ENCODE measurements around the gene MIF4GD. TPM values are rescaled to one million over a fixed set of nuclear protein-coding genes. Genes with fewer than 3 reads are reported as not detected.
"Not testable (repeated sequence)": the region's sequence is repeated elsewhere in the genome, so short reads cannot be mapped to it uniquely, and the experiment has no call there.

Gene MIF4GD
- polyA plus RNA-seq, 2 of the 4 experiments (the other 2 are of a cell fraction) = 23.9 to 61.0 TPM

DNA sequence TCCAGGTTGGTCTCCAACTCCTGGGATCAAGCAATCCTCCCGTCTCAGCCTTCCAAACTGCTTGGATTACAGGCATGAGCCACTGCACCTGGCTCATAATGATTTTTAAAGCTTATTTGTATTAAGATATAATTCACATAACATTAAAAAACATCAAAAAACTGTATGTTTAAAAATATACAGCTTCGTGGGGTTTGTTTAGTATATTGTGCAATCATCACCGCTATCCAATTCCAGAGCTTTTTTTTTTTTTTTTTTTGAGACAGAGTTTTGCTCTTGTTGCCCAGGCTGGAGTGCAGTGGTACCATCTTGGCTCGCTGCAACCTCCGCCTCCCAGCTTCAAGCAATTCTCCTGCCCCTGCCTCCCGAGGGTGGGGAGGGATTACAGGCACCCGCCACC, 29.2 kb upstream of the MIF4GD start:
- Histone ChIP-seq H3K4me2 (no peak overlapping the region), H3K4me3 (no peak overlapping the region), H3K27ac (no peak overlapping the region), H3K4me1 (no peaks in the 10 kb centered on the region), H3K9me3 (no peaks in the 10 kb centered on the region)
- FAIRE-seq (no peak), DNase-seq (ENCODE audit: low read depth in 1 of 2, low spot score in 1 of 2) (no peak), ATAC-seq (no peak)
- no peak for TF ChIP-seq MAX (IDR thresholded peaks at IDR 0.05)
- TF ChIP-seq MAZ (IDR thresholded peaks at IDR 0.05; ENCODE audit: borderline replicate concordance, low read depth, low read length) = no peak
- TF ChIP-seq CEBPB (IDR thresholded peaks at IDR 0.05) = peak; percentile 26 to 45; a peak in 3 of 4 replicates
- no peak for TF ChIP-seq PHF8 (IDR thresholded peaks at IDR 0.05; ENCODE audit: borderline replicate concordance, low read depth)
- no peak for TF ChIP-seq EP300 (IDR thresholded peaks at IDR 0.05)
- CTCF ChIA-PET = interaction anchor here (0.9 to 3.9 kb wide), 4 partner anchors 11 to 112 kb away, joined by 3 to 11 read pairs (median 6); partner anchors contain the start of genes MIF4GD and SLC25A19
- WGBS (ENCODE audit: missing lambda C conversion rate) = 54% methylated on average over 7 of the region's 7 CpGs
- POLR2A ChIA-PET = interaction anchor here (1.1 kb wide), 1 partner anchor 11 kb away, joined by 4 read pairs; the partner anchor contains the start of gene SLC25A19

DNA sequence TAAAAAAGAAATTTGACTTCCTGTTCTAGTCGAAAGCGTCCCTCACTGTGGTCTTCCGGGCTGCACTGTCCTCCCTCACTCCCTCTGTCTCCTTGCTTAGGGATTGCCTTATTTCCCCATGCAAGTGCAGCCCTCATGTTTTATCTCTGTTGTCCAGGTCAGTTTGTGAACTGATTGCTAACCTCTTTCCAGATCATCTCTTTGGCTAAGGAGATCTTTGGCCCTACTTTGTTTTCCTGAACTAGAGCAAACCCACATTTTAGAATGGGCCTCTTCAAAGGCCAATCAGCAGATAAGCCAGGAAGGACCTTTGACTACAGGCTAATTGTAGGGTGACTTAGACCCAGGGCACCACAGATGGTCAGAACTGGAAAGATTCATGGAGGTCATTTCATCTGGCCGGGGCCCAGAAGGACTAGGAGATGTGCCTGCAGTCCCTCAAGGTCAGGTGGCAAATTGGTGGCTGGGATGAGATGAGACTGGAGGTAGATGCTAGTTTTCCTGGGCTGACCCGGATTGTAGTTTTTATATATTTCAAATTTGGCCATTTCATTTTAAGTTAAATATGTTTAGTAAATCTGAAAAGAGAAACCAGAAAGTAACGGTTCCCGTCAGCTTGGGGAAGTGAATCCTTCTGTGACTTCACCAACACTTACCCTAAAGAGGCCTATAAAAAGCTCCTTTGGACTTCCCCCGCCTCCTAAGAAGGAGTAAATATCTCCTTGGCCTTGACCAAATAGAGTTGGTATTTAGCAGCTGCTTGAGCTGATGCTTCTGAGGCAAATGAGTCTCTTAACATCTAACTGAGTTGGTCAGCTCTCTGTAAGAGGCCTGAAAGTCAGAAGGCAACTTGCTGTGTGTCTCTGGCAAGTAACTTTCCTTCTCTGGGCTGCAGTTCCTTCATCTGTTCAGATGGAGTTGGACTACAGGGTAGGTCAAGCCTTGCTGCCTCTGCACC, 24.4 kb upstream of the MIF4GD start:
- ATAC-seq (no peak), FAIRE-seq (no peak), DNase-seq (ENCODE audit: low read depth in 1 of 2, low spot score in 1 of 2) (no peak)
- no peaks in the 10 kb centered on the region for H3K9me3 ChIP-seq
- no peak overlapping the region for H3K4me3 ChIP-seq
- peaks cover 1% of the 10 kb centered on the region; the same call in 1 of the 3 replicates for H3K4me1 ChIP-seq
- TF ChIP-seq ZFP36 (IDR thresholded peaks at IDR 0.05; ENCODE audit: borderline replicate concordance, partially characterized antibody) (peak; percentile 22), JUN (IDR thresholded peaks at IDR 0.05) (no peak), KDM1A (IDR thresholded peaks at IDR 0.05; ENCODE audit: low read depth) (peak; percentile 11; the same call in 1 of the 2 replicates)
- 87% methylated on average over 8 of the region's 8 CpGs for WGBS (ENCODE audit: missing lambda C conversion rate)
- CTCF ChIA-PET = interaction anchor here (0.6 to 2.3 kb wide), 8 partner anchors 9 to 117 kb away, joined by 3 to 10 read pairs (median 3); no protein-coding TSS in a partner anchor
- H3K4me2 ChIP-seq = no peak overlapping the region
- POLR2A ChIA-PET = no interaction called here
- H3K27ac ChIP-seq = no peak overlapping the region

DNA sequence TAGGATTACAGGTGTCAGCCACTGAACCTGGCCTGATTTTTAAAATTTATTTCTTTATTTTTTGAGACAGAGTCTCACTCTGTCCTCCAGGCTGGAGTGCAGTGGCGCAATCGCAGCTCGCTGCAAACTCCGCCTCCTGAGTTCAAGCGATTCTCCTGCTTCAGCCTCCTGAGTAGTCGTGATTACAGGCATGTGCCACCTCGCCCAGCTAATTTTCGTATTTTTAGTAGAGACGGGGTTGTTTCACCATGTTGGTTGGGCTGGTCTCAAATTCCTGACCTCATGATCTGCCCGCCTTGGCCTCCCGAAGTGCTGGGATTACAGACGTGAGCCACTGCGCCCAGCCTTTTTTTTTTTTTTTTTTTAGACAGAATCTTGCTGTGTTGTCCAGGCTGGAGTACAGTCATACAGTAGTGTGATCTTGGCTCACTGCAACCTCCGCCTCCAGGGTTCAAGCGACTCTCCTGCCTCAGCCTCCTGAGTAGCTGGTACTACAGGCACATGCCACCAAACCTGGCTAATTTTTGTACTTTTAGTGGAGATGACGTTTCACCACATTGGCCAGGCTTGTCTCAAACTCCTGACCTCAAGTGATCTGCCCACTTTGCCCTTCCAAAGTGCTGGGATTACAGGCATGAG, 21.9 kb upstream of the MIF4GD start:
- ATAC-seq; H3K9me3 ChIP-seq; DNase-seq (ENCODE audit: low read depth in 1 of 2, low spot score in 1 of 2); FAIRE-seq; H3K4me3 ChIP-seq; H3K27ac ChIP-seq; H3K4me2 ChIP-seq: not testable (repeated sequence)
- peaks cover 11% of the 10 kb centered on the region for H3K4me1 ChIP-seq
- peak in 1 of 2 experiments; percentile 28; a peak in 1 of 4 replicates for TF ChIP-seq CEBPB (IDR thresholded peaks at IDR 0.05)
- 83% methylated on average over 16 of the region's 16 CpGs for WGBS (ENCODE audit: missing lambda C conversion rate)
- ChIA-PET POLR2A (interaction anchor here (0.6 kb wide), 2 partner anchors 18 to 21 kb away, joined by 3 to 5 read pairs; no protein-coding TSS in a partner anchor), CTCF (interaction anchor here (0.6 to 3.9 kb wide), 9 partner anchors 12 to 1093 kb away, joined by 3 to 22 read pairs (median 4); partner anchors contain the start of gene MIF4GD)

DNA sequence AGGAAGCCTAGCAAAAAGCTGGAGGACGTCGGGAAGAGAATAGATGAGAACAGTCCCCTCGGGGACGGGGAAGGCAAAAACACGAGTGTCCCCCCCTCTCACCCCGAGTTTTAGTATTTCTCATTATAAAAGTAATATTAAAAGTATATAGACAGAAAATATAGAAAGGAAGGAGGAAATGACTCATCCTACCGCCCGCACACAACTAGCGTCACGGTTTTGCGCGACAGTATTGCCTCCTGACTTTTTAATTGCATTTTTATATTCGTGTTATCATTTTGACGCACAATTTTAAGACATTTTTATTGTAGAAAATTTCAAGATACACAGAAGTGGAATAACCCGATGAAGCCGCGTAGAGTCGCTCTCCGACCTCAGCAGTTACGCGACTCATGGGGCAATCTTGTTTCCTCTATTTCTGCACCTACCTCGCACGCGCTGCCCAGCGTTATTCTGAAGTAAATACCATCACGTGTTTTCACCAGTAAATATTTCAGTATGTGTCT, 18.9 kb upstream of the MIF4GD start:
- Histone ChIP-seq H3K4me3 (peak overlapping the region; percentile 72), H3K27ac (peak overlapping the region; percentile 86 to 90), H3K9me3 (no peaks in the 10 kb centered on the region), H3K4me2 (peak overlapping the region; percentile 75), H3K4me1 (peaks cover 12% of the 10 kb centered on the region)
- ChIA-PET CTCF (interaction anchor here (0.6 to 2.6 kb wide), 22 partner anchors 8 to 427 kb away, joined by 3 to 33 read pairs (median 4); partner anchors contain the start of genes GGA3, GRB2, MIF4GD and MRPS7), POLR2A (interaction anchor here (0.5 to 2.7 kb wide), 23 partner anchors 8 to 417 kb away, joined by 3 to 81 read pairs (median 5); partner anchors contain the start of genes GGA3, GRB2, LLGL2 and MIF4GD)
- FAIRE-seq = no peak
- 3% methylated on average over 26 of the region's 26 CpGs for WGBS (ENCODE audit: missing lambda C conversion rate)
- peak; percentile 8 to 23; a peak in 5 of 6 replicates for ATAC-seq
- DNase-seq (ENCODE audit: low read depth in 1 of 2, low spot score in 1 of 2) = peak in 1 of 2 experiments; percentile 70
- TF ChIP-seq ZSCAN20 (CRISPR knock-in tag; IDR thresholded peaks at IDR 0.05) (no peak), NPAS2 (CRISPR knock-in tag; IDR thresholded peaks at IDR 0.05; ENCODE audit: borderline replicate concordance) (no peak), TP53 (CRISPR knock-in tag; IDR thresholded peaks at IDR 0.05) (no peak), FOXS1 (CRISPR knock-in tag; IDR thresholded peaks at IDR 0.05) (no peak), CEBPB (IDR thresholded peaks at IDR 0.05) (peak in 1 of 2 experiments; percentile 51; a peak in 1 of 4 replicates), HOXB13 (CRISPR knock-in tag; IDR thresholded peaks at IDR 0.05; ENCODE audit: low read depth) (no peak), FOSL2 (IDR thresholded peaks at IDR 0.05) (peak; percentile 51; the same call in 1 of the 2 replicates), FOSL2 (CRISPR knock-in tag; IDR thresholded peaks at IDR 0.05) (peak; percentile 89), EHMT2 (IDR thresholded peaks at IDR 0.05; ENCODE audit: low read depth) (no peak), PBX3 (IDR thresholded peaks at IDR 0.05) (no peak), PHF8 (IDR thresholded peaks at IDR 0.05; ENCODE audit: borderline replicate concordance, low read depth) (peak; percentile 60; the same call in 1 of the 2 replicates), CHD4 (IDR thresholded peaks at IDR 0.05; ENCODE audit: borderline replicate concordance) (no peak), ELK1 (IDR thresholded peaks at IDR 0.05; ENCODE audit: low read depth, low read length) (no peak), ZC3H11A (IDR thresholded peaks at IDR 0.05) (no peak), KDM5A (IDR thresholded peaks at IDR 0.05) (0 out of 2 replicates have a peak, but pooled peaks have one; percentile 44)
- TF ChIP-seq, protein P1, sequence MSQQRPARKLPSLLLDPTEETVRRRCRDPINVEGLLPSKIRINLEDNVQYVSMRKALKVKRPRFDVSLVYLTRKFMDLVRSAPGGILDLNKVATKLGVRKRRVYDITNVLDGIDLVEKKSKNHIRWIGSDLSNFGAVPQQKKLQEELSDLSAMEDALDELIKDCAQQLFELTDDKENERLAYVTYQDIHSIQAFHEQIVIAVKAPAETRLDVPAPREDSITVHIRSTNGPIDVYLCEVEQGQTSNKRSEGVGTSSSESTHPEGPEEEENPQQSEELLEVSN (IDR thresholded peaks at IDR 0.05; ENCODE audit: borderline replicate concordance, low read depth) = peak; percentile 16; the same call in 1 of the 2 replicates
